WTC11 (cell line): ENCODE results near the gene LUM. TPM values are rescaled to one million over a fixed set of nuclear protein-coding genes. Genes with fewer than 3 reads are reported as not detected.

Source experiments
- ATAC-seq: fragments of 200-7000 bp; cut with Tn5 transposase; 2 replicates; pipeline ENCODE4 v1.10.0; 2021; ENCODE audit warnings: mild to moderate bottlenecking, moderate library complexity
- CTCF ChIA-PET: fragments of 300-600 bp; sonication (Branson Sonifier 250); formaldehyde crosslinking; loops from one replicate; lab custom pipeline; 2021; ENCODE audit warnings: antibody characterized with exemption; lab: Charles Lee
- POLR2A ChIA-PET: fragments of 350-600 bp; sonication (Branson Sonifier 250); formaldehyde crosslinking; loops from one replicate; lab custom pipeline; 2021; ENCODE audit warnings: antibody characterized with exemption; lab: Charles Lee
- DNase-seq: peaks from one replicate; pipeline ENCODE4 v3.0.0; 2021; ENCODE audit warnings: low spot score
- H3K27ac Mint-ChIP-seq: 2 replicates; pipeline ENCODE4 v1.8.0; 2021; ENCODE audit warnings: mixed read lengths
- H3K27me3 Mint-ChIP-seq: 2 replicates; pipeline ENCODE4 v1.8.0; 2021; ENCODE audit warnings: low read depth, mild to moderate bottlenecking, moderate library complexity, mixed read lengths
- H3K36me3 Mint-ChIP-seq: 2 replicates; pipeline ENCODE4 v1.8.0; 2021; ENCODE audit warnings: mixed read lengths
- H3K4me1 Mint-ChIP-seq: 2 replicates; pipeline ENCODE4 v1.8.0; 2022; ENCODE audit warnings: mixed read lengths
- H3K4me3 Mint-ChIP-seq: 2 replicates; pipeline ENCODE4 v1.8.0; 2021; ENCODE audit warnings: mild to moderate bottlenecking, moderate library complexity, mixed read lengths
- H3K9me3 Mint-ChIP-seq: 2 replicates; pipeline ENCODE4 v1.8.0; 2021; ENCODE audit warnings: mixed read lengths
- ATF1 ChIP-seq: sonication (generic); formaldehyde crosslinking; IDR thresholded peaks from 2 replicates; pipeline ENCODE4 v1.8.1; 2023; ENCODE audit warnings: mild to moderate bottlenecking, moderate library complexity, missing genetic modification reagents
- ESRRA ChIP-seq: sonication (generic); formaldehyde crosslinking; IDR thresholded peaks from 2 replicates; pipeline ENCODE4 v1.8.1; 2022; ENCODE audit warnings: mild to moderate bottlenecking, missing genetic modification reagents, borderline replicate concordance
- FOXJ3 ChIP-seq: sonication (generic); formaldehyde crosslinking; IDR thresholded peaks from 2 replicates; pipeline ENCODE4 v1.9.0; 2021; ENCODE audit warnings: missing genetic modification reagents, mild to moderate bottlenecking, borderline replicate concordance
- HMGA2 ChIP-seq: fragments of 250-450 bp; sonication (Bioruptor Pico); IDR thresholded peaks from 2 replicates; pipeline ENCODE4 v1.4.0; 2021; ENCODE audit warnings: mild to moderate bottlenecking, moderate library complexity
- NR3C1 ChIP-seq: sonication (generic); formaldehyde crosslinking; conservative IDR thresholded peaks from 2 replicates; pipeline ENCODE4 v1.8.1; 2023; ENCODE audit warnings: low read depth, mild to moderate bottlenecking, missing genetic modification reagents
- TEAD4 ChIP-seq: sonication (generic); formaldehyde crosslinking; IDR thresholded peaks from 2 replicates; pipeline ENCODE4 v1.8.0; 2022; ENCODE audit warnings: mild to moderate bottlenecking, missing genetic modification reagents
- ZBTB21 ChIP-seq: sonication (generic); formaldehyde crosslinking; IDR thresholded peaks from 2 replicates; pipeline ENCODE4 v1.8.1; 2023; ENCODE audit warnings: mild to moderate bottlenecking, missing genetic modification reagents, borderline replicate concordance
- ZNF232 ChIP-seq: sonication (generic); formaldehyde crosslinking; IDR thresholded peaks from 2 replicates; pipeline ENCODE4 v1.8.0; 2022; ENCODE audit warnings: mild to moderate bottlenecking, missing genetic modification reagents
- total RNA-seq: library from RNA; stranded (reverse); gene quantifications from 3 replicates; pipeline ENCODE4 v1.2.3, GENCODE V29; 2021
- TF ChIP-seq, protein P1 (sequence below): sonication (generic); formaldehyde crosslinking; IDR thresholded peaks from 2 replicates; pipeline ENCODE4 v1.8.1; 2022; ENCODE audit warnings: mild to moderate bottlenecking, missing genetic modification reagents, moderate library complexity, borderline replicate concordance
- TF ChIP-seq, protein P2 (sequence below): sonication (generic); formaldehyde crosslinking; IDR thresholded peaks from 2 replicates; pipeline ENCODE4 v1.8.1; 2022; ENCODE audit warnings: low read depth, mild to moderate bottlenecking, moderate library complexity, missing genetic modification reagents, borderline replicate concordance
- TF ChIP-seq, protein P3 (sequence below): fragments of 250-450 bp; sonication (Bioruptor Pico); IDR thresholded peaks from 2 replicates; pipeline ENCODE4 v1.8.0; 2021; ENCODE audit warnings: mild to moderate bottlenecking
- TF ChIP-seq, protein P4 (sequence below): sonication (generic); formaldehyde crosslinking; IDR thresholded peaks from 2 replicates; pipeline ENCODE4 v1.8.1; 2023; ENCODE audit warnings: mild to moderate bottlenecking, moderate library complexity, missing genetic modification reagents
- TF ChIP-seq, protein P5 (sequence below): sonication (generic); formaldehyde crosslinking; IDR thresholded peaks from 2 replicates; pipeline ENCODE4 v1.8.1; 2022; ENCODE audit warnings: low read depth, missing genetic modification reagents, borderline replicate concordance
- TF ChIP-seq, protein P6 (sequence below): sonication (generic); formaldehyde crosslinking; IDR thresholded peaks from 2 replicates; pipeline ENCODE4 v1.8.1; 2023; ENCODE audit warnings: mild to moderate bottlenecking, missing genetic modification reagents, borderline replicate concordance

The LUM gene
- total RNA-seq, 1 experiment from 2014 or later, result 0.28 TPM

DNA sequence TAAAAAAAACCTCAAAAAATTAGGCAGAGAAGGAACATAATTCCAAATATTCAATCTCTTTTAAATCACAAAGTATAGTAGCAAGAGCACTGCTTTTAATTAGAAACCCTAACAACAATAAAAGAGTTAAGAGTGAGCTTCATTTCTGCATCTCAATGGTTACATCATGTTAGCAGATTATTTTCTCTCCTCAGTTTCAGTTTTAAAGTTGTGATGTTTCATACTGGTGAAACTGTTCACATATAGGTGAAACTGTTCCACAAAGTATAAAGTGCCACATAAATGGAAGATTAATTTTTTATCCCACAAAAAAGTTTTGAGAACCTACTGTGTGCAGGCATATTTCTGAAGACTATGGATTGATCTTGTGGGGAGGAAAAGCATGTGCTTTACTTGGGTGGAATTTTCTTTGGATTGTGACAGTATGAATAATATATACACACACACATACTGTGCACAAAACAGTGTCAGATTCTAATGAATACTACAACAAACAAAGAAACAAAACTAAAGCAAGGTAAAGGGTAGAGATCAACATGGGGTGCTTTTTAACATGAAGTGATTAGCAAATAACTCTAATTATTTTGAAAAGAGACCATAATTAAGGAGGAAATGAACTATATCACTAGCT lies 17.1 kb downstream of the LUM start:
- no peak overlapping the region for H3K4me3 Mint-ChIP-seq
- POLR2A ChIA-PET, result no interaction called here
- peaks cover 3% of the 10 kb centered on the region; the same call in 1 of the 2 replicates for H3K27me3 Mint-ChIP-seq
- H3K27ac Mint-ChIP-seq, result no peak overlapping the region
- DNase-seq (no peak), ATAC-seq (no peak)
- no peak for TF ChIP-seq ZBTB21
- no peak for TF ChIP-seq FOXJ3 (CRISPR knock-in tag)
- TF ChIP-seq, protein P1, sequence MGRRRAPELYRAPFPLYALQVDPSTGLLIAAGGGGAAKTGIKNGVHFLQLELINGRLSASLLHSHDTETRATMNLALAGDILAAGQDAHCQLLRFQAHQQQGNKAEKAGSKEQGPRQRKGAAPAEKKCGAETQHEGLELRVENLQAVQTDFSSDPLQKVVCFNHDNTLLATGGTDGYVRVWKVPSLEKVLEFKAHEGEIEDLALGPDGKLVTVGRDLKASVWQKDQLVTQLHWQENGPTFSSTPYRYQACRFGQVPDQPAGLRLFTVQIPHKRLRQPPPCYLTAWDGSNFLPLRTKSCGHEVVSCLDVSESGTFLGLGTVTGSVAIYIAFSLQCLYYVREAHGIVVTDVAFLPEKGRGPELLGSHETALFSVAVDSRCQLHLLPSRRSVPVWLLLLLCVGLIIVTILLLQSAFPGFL (CRISPR knock-in tag), result no peak
- TF ChIP-seq, protein P2, sequence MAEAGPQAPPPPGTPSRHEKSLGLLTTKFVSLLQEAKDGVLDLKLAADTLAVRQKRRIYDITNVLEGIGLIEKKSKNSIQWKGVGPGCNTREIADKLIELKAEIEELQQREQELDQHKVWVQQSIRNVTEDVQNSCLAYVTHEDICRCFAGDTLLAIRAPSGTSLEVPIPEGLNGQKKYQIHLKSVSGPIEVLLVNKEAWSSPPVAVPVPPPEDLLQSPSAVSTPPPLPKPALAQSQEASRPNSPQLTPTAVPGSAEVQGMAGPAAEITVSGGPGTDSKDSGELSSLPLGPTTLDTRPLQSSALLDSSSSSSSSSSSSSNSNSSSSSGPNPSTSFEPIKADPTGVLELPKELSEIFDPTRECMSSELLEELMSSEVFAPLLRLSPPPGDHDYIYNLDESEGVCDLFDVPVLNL, result no peak
- TF ChIP-seq, protein P3, sequence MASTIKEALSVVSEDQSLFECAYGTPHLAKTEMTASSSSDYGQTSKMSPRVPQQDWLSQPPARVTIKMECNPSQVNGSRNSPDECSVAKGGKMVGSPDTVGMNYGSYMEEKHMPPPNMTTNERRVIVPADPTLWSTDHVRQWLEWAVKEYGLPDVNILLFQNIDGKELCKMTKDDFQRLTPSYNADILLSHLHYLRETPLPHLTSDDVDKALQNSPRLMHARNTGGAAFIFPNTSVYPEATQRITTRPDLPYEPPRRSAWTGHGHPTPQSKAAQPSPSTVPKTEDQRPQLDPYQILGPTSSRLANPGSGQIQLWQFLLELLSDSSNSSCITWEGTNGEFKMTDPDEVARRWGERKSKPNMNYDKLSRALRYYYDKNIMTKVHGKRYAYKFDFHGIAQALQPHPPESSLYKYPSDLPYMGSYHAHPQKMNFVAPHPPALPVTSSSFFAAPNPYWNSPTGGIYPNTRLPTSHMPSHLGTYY (CRISPR knock-in tag), result no peak
- TF ChIP-seq TEAD4 (CRISPR knock-in tag), result no peak
- no peak for TF ChIP-seq ZNF232 (CRISPR knock-in tag)
- H3K4me1 Mint-ChIP-seq, result no peaks in the 10 kb centered on the region
- H3K9me3 Mint-ChIP-seq, result peaks cover 29% of the 10 kb centered on the region
- CTCF ChIA-PET, result no interaction called here
- H3K36me3 Mint-ChIP-seq, result peaks cover 19% of the 10 kb centered on the region

DNA sequence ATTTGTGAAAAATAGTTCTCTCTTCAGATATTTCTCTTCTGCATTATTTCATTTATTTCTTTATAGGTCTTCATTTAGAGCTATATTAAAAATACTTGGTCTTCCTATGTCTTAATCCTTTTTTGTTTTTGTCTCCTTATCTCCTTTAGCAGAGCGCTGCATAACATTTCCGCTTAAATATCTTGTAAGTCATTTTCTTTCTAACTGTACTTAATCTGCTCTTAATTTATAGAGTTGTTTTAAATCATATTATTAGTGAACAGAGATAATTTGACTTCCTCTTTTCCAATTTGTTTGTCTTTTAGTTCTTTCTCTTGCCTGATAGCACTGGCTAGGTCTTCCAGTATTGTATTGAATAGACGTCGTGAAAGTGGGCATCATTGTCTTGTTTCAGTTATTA lies 18.0 kb downstream of the LUM start:
- Mint-ChIP-seq H3K9me3 (peaks cover 37% of the 10 kb centered on the region), H3K4me3 (no peak overlapping the region), H3K27ac (no peak overlapping the region), H3K36me3 (peaks cover 25% of the 10 kb centered on the region), H3K4me1 (no peaks in the 10 kb centered on the region), H3K27me3 (peaks cover 4% of the 10 kb centered on the region)
- CTCF ChIA-PET, result no interaction called here
- POLR2A ChIA-PET, result no interaction called here
- DNase-seq, result no peak
- ATAC-seq, result no peak
- no peak for TF ChIP-seq ATF1 (CRISPR knock-in tag)
- TF ChIP-seq NR3C1 (CRISPR knock-in tag), result no peak
- TF ChIP-seq, protein P4, sequence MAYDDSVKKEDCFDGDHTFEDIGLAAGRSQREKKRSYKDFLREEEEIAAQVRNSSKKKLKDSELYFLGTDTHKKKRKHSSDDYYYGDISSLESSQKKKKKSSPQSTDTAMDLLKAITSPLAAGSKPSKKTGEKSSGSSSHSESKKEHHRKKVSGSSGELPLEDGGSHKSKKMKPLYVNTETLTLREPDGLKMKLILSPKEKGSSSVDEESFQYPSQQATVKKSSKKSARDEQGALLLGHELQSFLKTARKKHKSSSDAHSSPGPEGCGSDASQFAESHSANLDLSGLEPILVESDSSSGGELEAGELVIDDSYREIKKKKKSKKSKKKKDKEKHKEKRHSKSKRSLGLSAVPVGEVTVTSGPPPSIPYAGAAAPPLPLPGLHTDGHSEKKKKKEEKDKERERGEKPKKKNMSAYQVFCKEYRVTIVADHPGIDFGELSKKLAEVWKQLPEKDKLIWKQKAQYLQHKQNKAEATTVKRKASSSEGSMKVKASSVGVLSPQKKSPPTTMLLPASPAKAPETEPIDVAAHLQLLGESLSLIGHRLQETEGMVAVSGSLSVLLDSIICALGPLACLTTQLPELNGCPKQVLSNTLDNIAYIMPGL, result no peak
- TF ChIP-seq, protein P5, sequence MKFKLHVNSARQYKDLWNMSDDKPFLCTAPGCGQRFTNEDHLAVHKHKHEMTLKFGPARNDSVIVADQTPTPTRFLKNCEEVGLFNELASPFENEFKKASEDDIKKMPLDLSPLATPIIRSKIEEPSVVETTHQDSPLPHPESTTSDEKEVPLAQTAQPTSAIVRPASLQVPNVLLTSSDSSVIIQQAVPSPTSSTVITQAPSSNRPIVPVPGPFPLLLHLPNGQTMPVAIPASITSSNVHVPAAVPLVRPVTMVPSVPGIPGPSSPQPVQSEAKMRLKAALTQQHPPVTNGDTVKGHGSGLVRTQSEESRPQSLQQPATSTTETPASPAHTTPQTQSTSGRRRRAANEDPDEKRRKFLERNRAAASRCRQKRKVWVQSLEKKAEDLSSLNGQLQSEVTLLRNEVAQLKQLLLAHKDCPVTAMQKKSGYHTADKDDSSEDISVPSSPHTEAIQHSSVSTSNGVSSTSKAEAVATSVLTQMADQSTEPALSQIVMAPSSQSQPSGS, result no peak
- TF ChIP-seq, protein P6, sequence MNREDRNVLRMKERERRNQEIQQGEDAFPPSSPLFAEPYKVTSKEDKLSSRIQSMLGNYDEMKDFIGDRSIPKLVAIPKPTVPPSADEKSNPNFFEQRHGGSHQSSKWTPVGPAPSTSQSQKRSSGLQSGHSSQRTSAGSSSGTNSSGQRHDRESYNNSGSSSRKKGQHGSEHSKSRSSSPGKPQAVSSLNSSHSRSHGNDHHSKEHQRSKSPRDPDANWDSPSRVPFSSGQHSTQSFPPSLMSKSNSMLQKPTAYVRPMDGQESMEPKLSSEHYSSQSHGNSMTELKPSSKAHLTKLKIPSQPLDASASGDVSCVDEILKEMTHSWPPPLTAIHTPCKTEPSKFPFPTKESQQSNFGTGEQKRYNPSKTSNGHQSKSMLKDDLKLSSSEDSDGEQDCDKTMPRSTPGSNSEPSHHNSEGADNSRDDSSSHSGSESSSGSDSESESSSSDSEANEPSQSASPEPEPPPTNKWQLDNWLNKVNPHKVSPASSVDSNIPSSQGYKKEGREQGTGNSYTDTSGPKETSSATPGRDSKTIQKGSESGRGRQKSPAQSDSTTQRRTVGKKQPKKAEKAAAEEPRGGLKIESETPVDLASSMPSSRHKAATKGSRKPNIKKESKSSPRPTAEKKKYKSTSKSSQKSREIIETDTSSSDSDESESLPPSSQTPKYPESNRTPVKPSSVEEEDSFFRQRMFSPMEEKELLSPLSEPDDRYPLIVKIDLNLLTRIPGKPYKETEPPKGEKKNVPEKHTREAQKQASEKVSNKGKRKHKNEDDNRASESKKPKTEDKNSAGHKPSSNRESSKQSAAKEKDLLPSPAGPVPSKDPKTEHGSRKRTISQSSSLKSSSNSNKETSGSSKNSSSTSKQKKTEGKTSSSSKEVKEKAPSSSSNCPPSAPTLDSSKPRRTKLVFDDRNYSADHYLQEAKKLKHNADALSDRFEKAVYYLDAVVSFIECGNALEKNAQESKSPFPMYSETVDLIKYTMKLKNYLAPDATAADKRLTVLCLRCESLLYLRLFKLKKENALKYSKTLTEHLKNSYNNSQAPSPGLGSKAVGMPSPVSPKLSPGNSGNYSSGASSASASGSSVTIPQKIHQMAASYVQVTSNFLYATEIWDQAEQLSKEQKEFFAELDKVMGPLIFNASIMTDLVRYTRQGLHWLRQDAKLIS (CRISPR knock-in tag), result no peak
- TF ChIP-seq ESRRA (CRISPR knock-in tag), result no peak
- no peak for TF ChIP-seq HMGA2 (CRISPR knock-in tag)
